ENCODE data around the gene CAP2.

DNA sequence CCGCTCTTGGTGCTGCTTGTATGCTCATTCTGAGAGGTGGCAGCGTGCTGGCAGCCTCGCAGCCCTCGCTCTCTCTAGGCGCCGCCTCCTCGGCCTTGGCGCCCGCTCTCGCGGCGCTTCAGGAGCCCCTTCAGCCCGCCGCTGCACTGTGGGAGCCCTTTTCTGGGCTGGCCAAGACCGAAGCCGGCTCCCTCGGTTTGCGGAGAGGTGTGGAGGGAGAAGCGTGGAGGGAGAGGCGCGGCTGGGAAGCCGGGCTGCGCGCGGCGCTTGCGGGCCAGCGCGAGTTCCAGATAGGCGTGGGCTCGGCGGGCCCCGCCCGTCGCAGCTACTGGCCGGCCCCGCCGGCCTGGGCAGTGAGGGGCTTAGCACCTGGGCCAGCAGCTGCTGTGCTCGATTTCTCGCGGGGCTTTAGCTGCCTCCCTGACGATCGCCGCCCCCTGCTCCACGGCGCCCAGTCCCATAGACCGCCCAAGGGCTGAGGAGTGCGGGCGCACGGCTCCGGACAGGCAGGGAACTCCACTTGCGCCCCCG, 187.2 kb downstream of the CAP2 start:
- no peak for TF ChIP-seq CTCF (IDR thresholded peaks at IDR 0.05)
- TF ChIP-seq POLR2A (IDR thresholded peaks at IDR 0.05), result peak in 1 of 2 donors; percentile 14

All from thyroid gland (tissue), 4 donors.